HG02610 (cell line): ENCODE measurements around the gene LSS.

ENCODE experiments used
- ATAC-seq: cut with Tn5 transposase; IDR thresholded peaks from one replicate; pipeline ENCODE4 v1.9.1; 2021; ENCODE audit warnings: mild to moderate bottlenecking, moderate library complexity; ENCODE audit not compliant: unreplicated experiment

LSS gene

GRCh38 chr21:46219591-46220239 lies 8.9 kb downstream of the LSS start:
- ATAC-seq: no peak

- ATAC-seq: no peak
These were observed 9.5 kb downstream of the LSS start for GRCh38 chr21:46218906-46219590.

DNA sequence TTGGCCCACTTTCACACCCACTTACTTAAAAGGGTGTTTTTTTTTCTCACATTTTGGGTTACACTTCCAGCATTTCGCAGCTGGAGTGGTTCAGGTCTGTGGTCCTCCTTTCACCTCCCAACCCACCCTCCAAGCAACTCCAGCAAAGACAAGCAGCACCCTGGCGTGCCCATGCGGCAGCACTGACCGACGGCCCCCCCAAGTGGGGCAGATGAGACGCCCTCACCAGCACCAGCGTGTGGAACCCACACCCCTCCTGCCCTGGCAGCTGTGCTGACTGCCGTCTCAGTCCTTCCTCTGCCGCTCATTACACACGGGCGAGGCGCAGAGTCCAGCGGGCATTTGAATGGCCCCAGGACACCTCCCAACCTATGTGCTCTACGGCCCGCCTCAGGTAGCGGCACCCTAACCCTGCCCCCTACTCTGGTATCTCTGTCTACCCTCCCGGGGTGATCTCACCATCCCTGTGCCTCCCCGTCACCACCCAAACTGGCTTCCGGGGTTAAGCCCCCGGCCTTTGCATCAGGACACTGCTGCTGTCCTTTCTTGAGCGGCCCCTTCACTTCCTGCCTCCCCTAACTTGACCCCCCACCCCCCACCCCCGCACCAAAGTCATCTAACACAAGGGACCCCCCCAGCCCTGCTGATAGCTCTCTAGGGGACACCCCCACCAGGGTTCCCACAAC lies 10.9 kb downstream of the LSS start:
- no peak for ATAC-seq

- ATAC-seq: no peak
These were observed 12.3 kb downstream of the LSS start for GRCh38 chr21:46216132-46216747.

DNA sequence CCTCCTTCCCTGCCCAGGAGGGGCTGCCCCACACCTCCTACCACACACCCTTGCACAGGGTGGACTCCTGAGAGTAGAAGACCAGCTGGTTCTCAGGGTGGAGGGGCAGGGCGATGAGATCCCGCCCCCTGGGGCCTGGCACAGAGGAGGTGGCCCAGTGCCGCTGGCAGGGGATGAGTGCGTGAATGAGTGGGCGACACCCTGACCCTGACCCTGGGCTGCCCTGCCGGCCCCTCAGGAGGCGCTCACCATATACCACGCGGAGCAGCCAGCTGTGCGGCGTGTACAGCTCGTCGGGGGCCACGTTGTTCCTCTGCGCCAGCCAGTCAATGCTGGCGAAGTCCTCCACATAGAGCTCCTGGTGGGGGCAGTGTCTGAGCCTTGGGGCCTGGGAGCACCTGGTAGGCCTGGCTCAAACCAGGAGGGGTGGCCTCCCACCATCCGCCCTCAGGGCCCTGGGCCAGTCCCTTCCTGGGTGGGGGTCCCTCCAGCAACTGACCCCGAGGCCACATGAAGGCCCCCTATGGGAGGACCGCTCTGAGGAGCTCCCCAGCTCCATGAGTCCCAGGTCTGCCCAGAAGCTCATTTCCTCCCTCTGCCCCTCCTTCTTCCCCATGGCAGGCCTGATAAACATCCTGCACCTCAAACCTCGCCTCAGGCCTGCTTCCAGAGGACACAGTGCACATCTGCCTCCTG lies 13.0 kb downstream of the LSS start:
- ATAC-seq: no peak

- no peak for ATAC-seq
These were observed 13.9 kb downstream of the LSS start for GRCh38 chr21:46214478-46215340.

- ATAC-seq: no peak
These were observed 14.8 kb downstream of the LSS start for GRCh38 chr21:46213620-46214286.

GRCh38 chr21:46212721-46213484 lies 15.7 kb downstream of the LSS start:
- ATAC-seq: no peak

- ATAC-seq: no peak
These were observed 16.5 kb downstream of the LSS start for GRCh38 chr21:46211786-46212720.

- ATAC-seq: no peak
These were observed 17.2 kb downstream of the LSS start for GRCh38 chr21:46211376-46211775.

DNA sequence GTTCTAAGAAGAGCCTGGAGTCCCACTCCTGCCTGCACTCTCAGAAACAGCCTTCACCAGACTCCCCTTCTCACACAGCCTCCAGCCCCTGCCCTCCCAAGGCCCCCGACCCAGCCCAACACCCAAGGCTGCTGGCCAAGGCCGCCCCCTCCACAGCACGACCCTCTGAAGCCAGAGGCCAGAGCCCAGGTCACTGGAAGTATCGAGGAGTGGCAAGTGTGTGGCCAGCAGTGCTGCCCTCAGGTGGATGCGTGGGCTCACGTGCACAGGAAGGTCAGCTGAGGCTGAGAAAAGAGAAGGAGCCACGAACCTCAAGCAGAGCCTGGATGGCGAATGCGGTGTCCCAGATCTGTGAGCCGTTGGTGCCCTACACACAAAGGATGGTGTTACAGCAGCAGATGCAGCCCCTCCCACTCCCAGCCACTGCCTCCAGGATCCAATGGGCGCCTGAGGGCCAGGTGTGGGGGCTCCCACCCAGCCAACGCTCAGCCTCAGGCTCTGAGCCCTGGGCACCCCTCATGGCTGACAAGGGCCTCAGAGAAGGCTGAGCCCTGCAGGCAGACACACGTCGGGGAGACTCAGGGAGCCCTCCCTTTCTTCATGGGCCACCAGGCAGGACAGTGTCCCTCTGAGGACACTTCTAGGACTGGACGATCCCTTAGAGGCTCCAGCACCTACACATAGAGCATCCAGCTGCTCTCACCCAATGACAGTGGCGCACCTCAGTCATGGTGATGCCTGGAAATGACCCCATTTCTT lies 18.0 kb downstream of the LSS start:
- no peak for ATAC-seq

DNA sequence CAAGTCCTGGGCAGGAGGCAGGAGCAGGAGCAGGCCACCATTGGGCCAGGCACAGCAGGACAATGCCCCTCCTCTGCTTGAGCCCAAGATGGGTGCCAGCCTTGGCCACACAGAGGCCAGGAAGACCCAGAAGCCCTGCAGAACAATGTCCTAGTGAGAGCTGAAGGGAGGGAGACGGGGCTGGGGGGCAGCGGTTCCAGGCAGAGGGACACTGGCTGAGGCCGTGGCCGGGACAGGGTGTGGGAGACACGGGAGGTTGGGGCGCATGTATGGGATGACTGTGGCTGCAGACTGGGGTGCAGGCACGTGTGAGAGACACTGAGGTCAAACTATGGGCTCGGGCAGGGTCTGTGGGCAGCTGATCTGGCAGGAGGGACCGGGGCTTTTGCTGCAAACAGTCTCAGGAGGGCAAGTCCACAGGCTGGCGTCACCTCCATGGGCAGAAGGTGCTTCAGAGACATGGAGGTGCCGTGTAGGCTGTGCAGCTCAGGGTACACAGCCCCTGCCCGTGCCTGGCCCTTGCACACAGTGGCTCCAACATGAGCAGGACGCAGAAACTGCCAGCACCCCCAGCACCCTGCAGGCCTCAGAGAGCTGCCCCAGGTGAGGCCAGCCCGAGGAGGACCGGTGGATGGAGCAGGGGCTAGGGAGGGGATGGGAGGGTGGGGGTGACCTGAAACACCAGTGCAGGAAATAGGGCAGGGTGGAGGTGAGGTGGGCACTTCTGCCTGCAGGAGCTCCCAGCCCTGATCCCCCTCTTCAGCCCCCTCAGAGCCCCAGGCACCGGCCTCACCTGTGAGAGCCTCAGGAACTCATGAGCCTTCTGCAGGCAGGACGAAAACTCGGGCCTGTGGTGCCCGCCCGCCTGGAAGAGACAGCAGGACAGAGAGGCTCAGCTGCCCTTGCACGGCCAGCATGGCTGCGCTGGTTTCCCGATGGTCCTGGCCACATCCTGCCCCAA lies 19.5 kb downstream of the LSS start:
- ATAC-seq: no peak

DNA sequence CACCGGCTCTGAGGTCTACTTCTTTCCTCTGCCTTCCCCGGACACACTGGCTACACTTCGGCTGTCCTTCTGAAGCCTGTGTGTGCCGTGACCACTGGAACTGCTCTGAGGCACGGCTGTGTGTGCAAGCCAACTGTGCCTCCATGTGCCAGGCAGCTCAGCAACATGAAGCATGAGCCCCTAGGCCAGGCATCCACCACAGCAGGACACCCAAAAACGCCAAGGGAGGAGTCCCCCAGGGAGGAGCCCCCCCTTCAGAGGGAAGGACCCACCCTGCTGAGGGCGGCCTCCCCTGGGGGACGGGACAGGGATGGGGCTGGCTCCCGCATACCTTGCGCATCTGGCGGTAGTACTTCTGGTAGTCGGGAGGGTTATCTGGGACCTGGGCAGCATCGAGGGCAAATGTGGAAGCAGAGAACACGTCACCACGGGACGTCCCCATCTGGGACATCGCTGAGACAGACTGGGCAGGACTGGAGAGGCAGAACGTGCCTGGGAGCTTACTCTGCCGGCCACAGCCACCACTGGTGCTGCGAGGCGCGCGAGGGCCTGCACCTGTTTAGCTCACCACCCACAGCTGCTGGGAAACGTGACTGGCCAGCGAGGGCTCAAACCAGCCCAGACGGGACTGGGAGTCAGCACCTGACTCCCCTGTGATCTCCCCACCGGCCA lies 20.5 kb downstream of the LSS start:
- ATAC-seq: no peak

DNA sequence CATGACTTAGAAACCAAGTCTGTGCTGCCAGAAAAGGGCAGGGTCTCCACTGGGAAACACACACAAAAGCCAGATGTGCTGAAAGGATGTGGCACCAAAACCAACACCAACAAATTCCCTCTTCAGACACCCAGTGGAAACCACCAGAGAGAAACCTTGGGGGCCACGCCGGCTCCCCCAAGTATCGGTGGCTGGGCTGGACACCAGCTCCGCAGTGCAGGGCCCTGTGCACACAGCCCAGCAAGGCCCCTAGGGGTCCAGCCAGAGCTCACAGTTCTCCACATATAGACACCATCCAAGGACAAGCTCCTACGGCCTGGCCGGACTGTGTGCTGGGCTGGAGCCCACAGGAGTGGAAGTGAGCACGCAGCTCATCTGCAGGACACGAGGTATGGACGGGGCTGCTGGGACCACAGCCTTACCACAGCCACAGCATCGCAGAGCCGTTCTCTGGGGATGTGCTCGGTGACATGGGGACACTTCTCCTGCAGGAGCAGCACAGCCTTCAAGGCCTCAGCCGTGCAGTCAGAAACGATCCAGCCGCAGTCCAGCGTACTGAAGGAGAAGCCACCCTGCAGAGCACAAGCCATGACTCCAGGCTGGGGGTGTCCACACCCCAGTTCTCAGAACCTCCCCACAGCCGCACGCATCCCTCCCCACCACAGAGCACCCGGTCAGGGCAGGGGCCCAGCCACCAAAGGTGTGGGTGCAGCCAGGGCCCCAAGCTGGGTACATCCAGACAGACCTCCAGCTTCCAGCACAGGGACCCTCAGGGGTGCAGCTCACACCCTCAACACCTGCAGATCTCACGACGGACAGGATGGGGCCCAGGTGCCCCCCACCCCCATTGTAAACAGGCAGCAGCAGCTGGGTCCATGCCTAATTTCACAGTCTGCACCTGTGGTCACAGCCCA lies 21.3 kb downstream of the LSS start:
- no peak for ATAC-seq
